CD4-positive, alpha-beta T cell (primary cell): ENCODE data around the gene C2orf92. TPM values are rescaled to one million over a fixed set of nuclear protein-coding genes. Genes with fewer than 3 reads are reported as not detected.

Source experiments
- ATAC-seq: fragments of 200-7000 bp; cut with Tn5 transposase; one replicate; pipeline ENCODE4 v1.10.0; 2022; ENCODE audit warnings: mild to moderate bottlenecking; ENCODE audit not compliant: poor library complexity
- CTCF ChIA-PET: fragments of 350-600 bp; sonication (Branson Sonifier 250); formaldehyde crosslinking; loops from one replicate; lab custom pipeline; 2021; ENCODE audit warnings: antibody characterized with exemption, inconsistent platforms; lab: Charles Lee
- POLR2A ChIA-PET: fragments of 350-600 bp; sonication (Branson Sonifier 250); formaldehyde crosslinking; loops from one replicate; lab custom pipeline; 2021; ENCODE audit warnings: antibody characterized with exemption, inconsistent platforms; lab: Charles Lee
- DNase-seq, 14 experiments: peaks; one replicate each; pipeline ENCODE4 v3.0.0-alpha.2; 2013 to 2020; ENCODE audit warnings: mixed read lengths in 2 of 14
- H3K27ac ChIP-seq, 2 donors: one replicate each; pipeline versions ENCODE4 v1.5.1 to v1.7.0; 2013; ENCODE audit warnings: low read length in 2 of 2, low read depth in 1 of 2, mild to moderate bottlenecking in 1 of 2
- H3K27me3 ChIP-seq, 2 experiments: 1 replicate in 1 of 2; 2 replicates in 1 of 2; pipeline versions ENCODE4 v1.6.1 to v1.7.0; 2013; ENCODE audit warnings: low read length in 2 of 2, control low read depth in 1 of 2, mild to moderate bottlenecking in 1 of 2, moderate library complexity in 1 of 2; ENCODE audit not compliant: insufficient read depth in 2 of 2, control insufficient read depth in 1 of 2
- H3K36me3 ChIP-seq: one replicate; pipeline ENCODE4 v1.6.1; 2013; ENCODE audit warnings: low read length, control low read depth; ENCODE audit not compliant: insufficient read depth
- H3K4me1 ChIP-seq: one replicate; pipeline ENCODE4 v1.6.1; 2013; ENCODE audit warnings: low read length, control low read depth; ENCODE audit not compliant: insufficient read depth
- H3K4me3 ChIP-seq: one replicate; pipeline ENCODE4 v1.5.1; 2013; ENCODE audit warnings: mild to moderate bottlenecking, low read length, moderate library complexity
- H3K9me3 ChIP-seq, 2 experiments: 1 replicate in 1 of 2; 2 replicates in 1 of 2; pipeline versions ENCODE4 v1.6.1 to v1.7.0; 2013; ENCODE audit warnings: low read length in 2 of 2, mild to moderate bottlenecking in 2 of 2, control low read depth in 1 of 2, moderate library complexity in 1 of 2; ENCODE audit not compliant: control insufficient read depth in 1 of 2, insufficient read depth in 1 of 2
- H3K27ac Mint-ChIP-seq: one replicate; pipeline ENCODE4 v1.8.0; 2020; ENCODE audit warnings: mixed read lengths
- H3K27me3 Mint-ChIP-seq: one replicate; pipeline ENCODE4 v1.8.0; 2021; ENCODE audit warnings: mixed read lengths
- H3K36me3 Mint-ChIP-seq: one replicate; pipeline ENCODE4 v1.8.0; 2021; ENCODE audit warnings: low read depth, mixed read lengths
- H3K4me1 Mint-ChIP-seq: one replicate; pipeline ENCODE4 v1.8.0; 2021; ENCODE audit warnings: low read depth, mixed read lengths
- H3K4me3 Mint-ChIP-seq: one replicate; pipeline ENCODE4 v1.8.0; 2020; ENCODE audit warnings: mild to moderate bottlenecking, mixed read lengths
- H3K9me3 Mint-ChIP-seq: one replicate; pipeline ENCODE4 v1.8.0; 2020; ENCODE audit warnings: mixed read lengths
- intact Hi-C, 2 experiments: fragments of 100-400 bp; cut with DNase I in 1 of 2; cut with micrococcal nuclease in 1 of 2; formaldehyde crosslinking; loops; one replicate each; pipeline versions ENCODE4 v1.15.1 to v1.9.0; 2023 to 2025; cut with DNase I, micrococcal nuclease
- total RNA-seq, 174 experiments: library from RNA in 2 of 174; stranded (reverse) in 2 of 174; gene quantifications; one replicate each; pipeline ENCODE4 v1.2.3 and lab custom pipeline; 2021 to 2026
- TF ChIP-seq, protein P1 (sequence below): fragments of 200-600 bp; IDR thresholded peaks from one replicate; pipeline ENCODE4 v1.8.0; 2022; ENCODE audit warnings: antibody characterized with exemption, mild to moderate bottlenecking

The C2orf92 gene
- total RNA-seq, 2 experiments from 2014 or later: 12.4 to 13.4 TPM

DNA sequence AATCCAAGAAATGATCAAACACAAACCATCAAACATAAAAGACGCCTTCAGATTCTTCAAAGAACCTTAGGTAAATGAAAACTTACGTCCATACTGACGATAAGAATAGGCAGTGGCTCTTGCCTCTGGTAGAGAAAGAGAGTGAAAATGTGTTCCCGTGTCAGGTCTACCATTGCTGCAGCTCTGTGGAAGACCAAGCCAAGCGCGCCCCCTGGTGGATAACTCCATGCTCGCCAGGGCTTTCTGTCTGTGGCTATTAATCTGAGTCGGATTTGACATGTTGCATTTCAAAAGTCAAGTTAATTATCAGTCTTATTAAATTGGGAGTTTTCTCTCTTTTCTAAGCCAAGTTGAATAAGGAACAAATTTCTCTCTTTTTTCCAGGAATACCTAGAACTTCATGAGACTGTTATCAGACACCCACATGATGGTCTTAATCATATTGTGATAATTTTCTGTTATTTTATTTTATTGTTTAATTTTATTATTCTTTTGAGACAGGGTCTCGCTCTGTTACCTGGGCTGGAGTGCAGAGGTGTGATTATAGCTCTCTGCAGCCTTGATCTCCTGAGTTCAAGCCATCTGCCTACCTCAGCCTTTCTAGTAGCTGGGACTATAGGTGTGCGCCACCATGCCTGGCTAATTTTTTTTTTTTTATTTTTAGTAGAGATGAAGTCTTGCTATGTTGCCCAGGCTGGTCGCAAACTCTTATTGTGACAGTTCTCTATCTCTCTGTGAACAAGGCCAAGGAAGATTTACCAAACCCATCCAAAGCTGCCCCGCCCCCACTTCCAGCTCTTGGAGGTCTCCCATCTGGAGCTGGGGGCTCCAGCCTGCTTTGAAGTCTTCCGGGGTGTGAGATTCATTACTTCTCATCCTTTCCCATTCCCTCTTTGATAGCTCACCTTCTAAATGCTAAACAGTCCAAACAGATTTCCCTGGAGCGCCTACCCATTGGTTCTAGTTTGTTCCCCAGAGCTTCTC, 28.0 kb downstream of the C2orf92 start:
- ChIA-PET CTCF (interaction anchor here (0.8 to 6.2 kb wide), 16 partner anchors 12 to 112 kb away, joined by 3 to 108 read pairs (median 6); partner anchors contain the start of genes ACTR1B, ANKRD36B, COX5B and ZAP70), POLR2A (interaction anchor here (2.7 to 3.8 kb wide), 3 partner anchors 33 to 107 kb away, joined by 7 to 37 read pairs (median 24); partner anchors contain the start of genes ACTR1B, ANKRD36B and COX5B)
- Histone ChIP-seq H3K36me3 (no peaks in the 10 kb centered on the region), H3K9me3 (no peaks in the 10 kb centered on the region), H3K4me3 (no peak overlapping the region), H3K4me1 (peaks cover 2% of the 10 kb centered on the region), H3K27me3 (no peaks in the 10 kb centered on the region), H3K27ac (no peak overlapping the region)
- Mint-ChIP-seq H3K9me3 (no peaks in the 10 kb centered on the region), H3K27me3 (peaks cover 4% of the 10 kb centered on the region), H3K27ac (no peak overlapping the region), H3K36me3 (no peaks in the 10 kb centered on the region), H3K4me3 (no peak overlapping the region), H3K4me1 (peaks cover 11% of the 10 kb centered on the region)
- intact Hi-C loops: loop anchor here (1.0 to 10.0 kb wide), 6 partner anchors 31 to 1633 kb away; partner anchors contain the start of genes ACTR1B (in 1 of the 2) and COX5B (in 1 of the 2)
- ATAC-seq (peak; percentile 92), DNase-seq (peak; percentile 86 to 98 (median 94))
- TF ChIP-seq, protein P1, sequence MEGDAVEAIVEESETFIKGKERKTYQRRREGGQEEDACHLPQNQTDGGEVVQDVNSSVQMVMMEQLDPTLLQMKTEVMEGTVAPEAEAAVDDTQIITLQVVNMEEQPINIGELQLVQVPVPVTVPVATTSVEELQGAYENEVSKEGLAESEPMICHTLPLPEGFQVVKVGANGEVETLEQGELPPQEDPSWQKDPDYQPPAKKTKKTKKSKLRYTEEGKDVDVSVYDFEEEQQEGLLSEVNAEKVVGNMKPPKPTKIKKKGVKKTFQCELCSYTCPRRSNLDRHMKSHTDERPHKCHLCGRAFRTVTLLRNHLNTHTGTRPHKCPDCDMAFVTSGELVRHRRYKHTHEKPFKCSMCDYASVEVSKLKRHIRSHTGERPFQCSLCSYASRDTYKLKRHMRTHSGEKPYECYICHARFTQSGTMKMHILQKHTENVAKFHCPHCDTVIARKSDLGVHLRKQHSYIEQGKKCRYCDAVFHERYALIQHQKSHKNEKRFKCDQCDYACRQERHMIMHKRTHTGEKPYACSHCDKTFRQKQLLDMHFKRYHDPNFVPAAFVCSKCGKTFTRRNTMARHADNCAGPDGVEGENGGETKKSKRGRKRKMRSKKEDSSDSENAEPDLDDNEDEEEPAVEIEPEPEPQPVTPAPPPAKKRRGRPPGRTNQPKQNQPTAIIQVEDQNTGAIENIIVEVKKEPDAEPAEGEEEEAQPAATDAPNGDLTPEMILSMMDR: peak; percentile 90

GRCh38 chr2:97698530-97698929, 29.0 kb downstream of the C2orf92 start:
- no peak overlapping the region for H3K4me3 Mint-ChIP-seq
- POLR2A ChIA-PET: interaction anchor here (0.7 to 3.8 kb wide), 4 partner anchors 17 to 108 kb away, joined by 3 to 37 read pairs (median 16); partner anchors contain the start of genes ACTR1B, ANKRD36B and COX5B
- TF ChIP-seq, protein P1: no peak
- no peaks in the 10 kb centered on the region for H3K27me3 ChIP-seq
- peaks cover 11% of the 10 kb centered on the region for H3K4me1 Mint-ChIP-seq
- no peak overlapping the region for H3K4me3 ChIP-seq
- no peaks in the 10 kb centered on the region for H3K36me3 Mint-ChIP-seq
- DNase-seq (no peak), ATAC-seq (no peak)
- no peaks in the 10 kb centered on the region for H3K9me3 Mint-ChIP-seq
- no peaks in the 10 kb centered on the region for H3K9me3 ChIP-seq
- H3K27me3 Mint-ChIP-seq: peaks cover 4% of the 10 kb centered on the region
- no peak overlapping the region for H3K27ac ChIP-seq
- CTCF ChIA-PET: interaction anchor here (1.8 to 6.2 kb wide), 6 partner anchors 34 to 108 kb away, joined by 5 to 108 read pairs (median 9); partner anchors contain the start of genes ACTR1B and ANKRD36B
- H3K36me3 ChIP-seq: no peaks in the 10 kb centered on the region
- no peak overlapping the region for H3K27ac Mint-ChIP-seq
- peaks cover 2% of the 10 kb centered on the region for H3K4me1 ChIP-seq
- intact Hi-C loops: loop anchor here in 1 of 2 experiments (10.0 kb wide), 2 partner anchors 54 to 1634 kb away; partner anchors contain the start of gene COX5B

DNA sequence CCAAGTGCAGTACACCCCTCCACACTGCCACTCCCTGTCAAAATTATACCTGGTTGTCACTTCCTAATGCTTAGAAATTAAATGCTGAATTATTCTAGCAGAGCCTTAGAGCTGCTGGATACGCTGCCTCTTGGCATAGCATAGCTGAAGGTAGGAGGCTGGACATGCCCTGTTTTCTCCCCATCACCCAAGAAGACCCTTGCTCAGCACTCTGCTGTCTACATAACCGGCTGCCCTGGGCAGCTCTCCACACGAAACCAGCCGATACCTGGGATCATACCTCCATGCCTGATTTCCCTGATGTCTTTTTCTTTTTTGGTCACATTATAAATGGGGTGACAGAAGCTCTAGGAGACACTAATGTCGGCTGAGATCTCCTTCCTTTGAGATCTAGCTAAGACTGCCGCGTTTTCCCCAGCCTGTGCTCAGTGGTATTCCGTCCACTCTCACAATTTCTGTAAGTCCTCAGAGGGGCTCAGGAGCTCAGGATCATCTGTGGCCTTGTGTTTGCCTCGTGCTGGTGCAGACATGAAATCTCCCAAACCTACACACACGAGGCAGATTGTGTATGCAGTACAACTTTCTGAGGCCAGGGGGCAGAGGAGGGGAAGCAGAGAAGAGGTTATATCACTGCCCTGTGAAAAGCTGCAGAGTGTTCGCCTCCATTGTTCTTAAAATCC, 30.4 kb downstream of the C2orf92 start:
- Mint-ChIP-seq H3K4me3 (no peak overlapping the region), H3K4me1 (peaks cover 11% of the 10 kb centered on the region), H3K27ac (no peak overlapping the region), H3K36me3 (no peaks in the 10 kb centered on the region), H3K9me3 (no peaks in the 10 kb centered on the region), H3K27me3 (peaks cover 4% of the 10 kb centered on the region)
- peaks cover 2% of the 10 kb centered on the region for H3K4me1 ChIP-seq
- H3K27me3 ChIP-seq: no peaks in the 10 kb centered on the region
- ATAC-seq (peak; percentile 91), DNase-seq (peak; percentile 44 to 78 (median 61))
- H3K36me3 ChIP-seq: no peaks in the 10 kb centered on the region
- no peak overlapping the region for H3K4me3 ChIP-seq
- intact Hi-C loops: loop anchor here (1.0 to 10.0 kb wide), 4 partner anchors 48 to 1635 kb away; partner anchors contain the start of gene COX5B (in 1 of the 2)
- H3K9me3 ChIP-seq: no peaks in the 10 kb centered on the region
- ChIA-PET CTCF (interaction anchor here (0.6 to 6.2 kb wide), 23 partner anchors 11 to 685 kb away, joined by 3 to 108 read pairs (median 4); partner anchors contain the start of genes ACTR1B, ANKRD36B, COX5B and ZAP70), POLR2A (interaction anchor here (0.9 to 1.6 kb wide), 5 partner anchors 9 to 109 kb away, joined by 4 to 13 read pairs (median 5); partner anchors contain the start of gene ACTR1B)
- no peak overlapping the region for H3K27ac ChIP-seq
- TF ChIP-seq, protein P1: peak; percentile 63
